Mononuclear cell (primary cell): ENCODE measurements around the gene SCN1A. TPM values are rescaled to one million over a fixed set of nuclear protein-coding genes. Genes with fewer than 3 reads are reported as not detected.
"Not testable (repeated sequence)": the region's sequence is repeated elsewhere in the genome, so short reads cannot be mapped to it uniquely, and the experiment has no call there.

ENCODE experiments used
- H3K27me3 ChIP-seq: 2 replicates; pipeline ENCODE4 v1.6.0; 2011; ENCODE audit warnings: low read length, control low read depth; ENCODE audit not compliant: insufficient read depth
- H3K4me1 ChIP-seq: 2 replicates; pipeline ENCODE4 v1.5.1; 2011; ENCODE audit warnings: mild to moderate bottlenecking, low read length, control low read depth; ENCODE audit not compliant: insufficient read depth
- H3K4me3 ChIP-seq: 2 replicates; pipeline ENCODE4 v1.5.1; 2011; ENCODE audit warnings: mild to moderate bottlenecking, low read length, moderate library complexity
- H3K9me3 ChIP-seq: 2 replicates; pipeline ENCODE4 v1.5.1; 2011; ENCODE audit warnings: low read depth, mild to moderate bottlenecking, control low read depth, low read length
- total RNA-seq: library from RNA; depleted of rRNA; stranded (reverse); fragments of >200 nt; gene quantifications from one replicate; pipeline ENCODE4 v1.2.3, GENCODE V29; 2012

Gene SCN1A
- total RNA-seq, 1 donor: not detected

GRCh38 chr2:166115589-166115988, 12.2 kb downstream of the SCN1A start:
- H3K4me3 ChIP-seq: no peak overlapping the region
- no peaks in the 10 kb centered on the region for H3K27me3 ChIP-seq
- H3K9me3 ChIP-seq: no peaks in the 10 kb centered on the region
- H3K4me1 ChIP-seq: no peaks in the 10 kb centered on the region

GRCh38 chr2:166112193-166112605, 15.6 kb downstream of the SCN1A start:
- H3K9me3 ChIP-seq: no peaks in the 10 kb centered on the region
- no peaks in the 10 kb centered on the region for H3K27me3 ChIP-seq
- H3K4me3 ChIP-seq: no peak overlapping the region
- H3K4me1 ChIP-seq: no peaks in the 10 kb centered on the region

- Histone ChIP-seq H3K9me3 (no peaks in the 10 kb centered on the region), H3K4me3 (no peak overlapping the region), H3K27me3 (no peaks in the 10 kb centered on the region), H3K4me1 (no peaks in the 10 kb centered on the region)
Observed at GRCh38 chr2:166106431-166107015, 21.3 kb downstream of the SCN1A start.

- H3K4me3 ChIP-seq: no peak overlapping the region
Observed at GRCh38 chr2:166104773-166105172, 23.0 kb downstream of the SCN1A start.

GRCh38 chr2:166104084-166104483, 23.7 kb downstream of the SCN1A start:
- no peaks in the 10 kb centered on the region for H3K27me3 ChIP-seq
- no peaks in the 10 kb centered on the region for H3K9me3 ChIP-seq
- no peak overlapping the region for H3K4me3 ChIP-seq
- H3K4me1 ChIP-seq: no peaks in the 10 kb centered on the region

More at GRCh38 chr2:166104773-166105172, 23.0 kb downstream of the SCN1A start:
- Histone ChIP-seq H3K4me1 (no peaks in the 10 kb centered on the region), H3K27me3 (no peaks in the 10 kb centered on the region), H3K9me3 (no peaks in the 10 kb centered on the region)

- H3K4me3 ChIP-seq, H3K27me3 ChIP-seq, H3K9me3 ChIP-seq, H3K4me1 ChIP-seq: not testable (repeated sequence)
Observed at GRCh38 chr2:166103277-166103676, 24.5 kb downstream of the SCN1A start.

GRCh38 chr2:166094325-166094724, 33.5 kb downstream of the SCN1A start:
- H3K9me3 ChIP-seq: no peaks in the 10 kb centered on the region
- peaks cover 28% of the 10 kb centered on the region for H3K4me1 ChIP-seq
- no peaks in the 10 kb centered on the region for H3K27me3 ChIP-seq
- no peak overlapping the region for H3K4me3 ChIP-seq

- no peak overlapping the region for H3K4me3 ChIP-seq
- H3K27me3 ChIP-seq: no peaks in the 10 kb centered on the region
- H3K9me3 ChIP-seq: no peaks in the 10 kb centered on the region
- peaks cover 37% of the 10 kb centered on the region for H3K4me1 ChIP-seq
Observed at GRCh38 chr2:166092889-166093288, 34.9 kb downstream of the SCN1A start.

- Histone ChIP-seq H3K27me3 (no peaks in the 10 kb centered on the region), H3K4me3 (no peak overlapping the region), H3K9me3 (no peaks in the 10 kb centered on the region), H3K4me1 (peaks cover 37% of the 10 kb centered on the region)
Observed at GRCh38 chr2:166091439-166091838, 36.4 kb downstream of the SCN1A start.

GRCh38 chr2:166090908-166091307, 36.9 kb downstream of the SCN1A start:
- Histone ChIP-seq H3K4me1 (peaks cover 37% of the 10 kb centered on the region), H3K27me3 (no peaks in the 10 kb centered on the region), H3K4me3 (no peak overlapping the region), H3K9me3 (no peaks in the 10 kb centered on the region)

- Histone ChIP-seq H3K4me1 (peaks cover 37% of the 10 kb centered on the region), H3K27me3 (no peaks in the 10 kb centered on the region), H3K9me3 (no peaks in the 10 kb centered on the region), H3K4me3 (no peak overlapping the region)
Observed at GRCh38 chr2:166090346-166090745, 37.5 kb downstream of the SCN1A start.

GRCh38 chr2:166088634-166089033, 39.2 kb downstream of the SCN1A start:
- Histone ChIP-seq H3K4me3 (no peak overlapping the region), H3K4me1 (peaks cover 37% of the 10 kb centered on the region), H3K27me3 (no peaks in the 10 kb centered on the region), H3K9me3 (no peaks in the 10 kb centered on the region)

- H3K4me1 ChIP-seq: peaks cover 9% of the 10 kb centered on the region
- H3K9me3 ChIP-seq: no peaks in the 10 kb centered on the region
- H3K4me3 ChIP-seq: no peak overlapping the region
- no peaks in the 10 kb centered on the region for H3K27me3 ChIP-seq
Observed at GRCh38 chr2:166084301-166084700, 43.5 kb downstream of the SCN1A start.

- H3K4me3 ChIP-seq: no peak overlapping the region
- no peaks in the 10 kb centered on the region for H3K27me3 ChIP-seq
- no peaks in the 10 kb centered on the region for H3K9me3 ChIP-seq
Observed at GRCh38 chr2:166082736-166083135, 45.1 kb downstream of the SCN1A start.

GRCh38 chr2:166081852-166082251, 46.0 kb downstream of the SCN1A start:
- Histone ChIP-seq H3K4me1 (no peaks in the 10 kb centered on the region), H3K27me3 (no peaks in the 10 kb centered on the region), H3K9me3 (no peaks in the 10 kb centered on the region), H3K4me3 (no peak overlapping the region)

More at GRCh38 chr2:166082736-166083135, 45.1 kb downstream of the SCN1A start:
- H3K4me1 ChIP-seq: no peaks in the 10 kb centered on the region

GRCh38 chr2:166081131-166081632, 46.6 kb downstream of the SCN1A start:
- Histone ChIP-seq H3K27me3 (no peaks in the 10 kb centered on the region), H3K4me3 (no peak overlapping the region), H3K9me3 (no peaks in the 10 kb centered on the region), H3K4me1 (no peaks in the 10 kb centered on the region)
